ENCODE results near the gene PPFIA4.

PPFIA4 gene

DNA sequence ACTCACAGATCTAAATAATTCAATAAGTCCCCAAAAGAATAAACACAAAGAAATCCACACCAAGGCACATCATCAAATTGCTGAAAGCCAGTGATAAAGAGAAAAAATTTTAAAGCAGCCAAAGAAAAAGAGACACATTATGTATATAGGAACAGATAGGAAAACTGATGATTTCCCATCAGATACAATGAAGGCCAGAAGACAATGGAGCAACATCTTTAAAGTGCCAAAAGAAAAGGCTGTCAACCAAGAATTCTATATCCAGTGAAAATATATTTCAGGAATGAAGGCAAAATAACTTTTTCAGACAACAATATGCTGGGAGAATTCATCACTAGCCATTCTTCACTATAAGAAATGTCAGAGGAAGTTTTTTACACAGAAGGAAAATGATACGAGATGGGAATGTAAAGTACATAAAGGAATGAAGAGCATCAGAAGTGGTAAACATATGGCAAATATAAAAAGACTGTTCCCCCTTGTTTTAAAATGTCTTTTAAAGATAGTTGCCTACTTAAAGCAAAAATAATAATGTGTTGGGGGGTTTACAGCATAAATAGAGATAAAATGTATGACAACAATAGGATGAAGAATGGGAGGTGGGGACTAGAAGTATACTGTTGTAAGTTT, 68.9 kb downstream of the PPFIA4 start:
- in situ Hi-C loops (cut with MboI; ENCODE audit: low sequenced_read_pairs), result no loop called here

- in situ Hi-C loops (cut with MboI; ENCODE audit: low sequenced_read_pairs), result no loop called here
Measured at GRCh38 chr1:203096566-203096965, 70.3 kb downstream of the PPFIA4 start.

DNA sequence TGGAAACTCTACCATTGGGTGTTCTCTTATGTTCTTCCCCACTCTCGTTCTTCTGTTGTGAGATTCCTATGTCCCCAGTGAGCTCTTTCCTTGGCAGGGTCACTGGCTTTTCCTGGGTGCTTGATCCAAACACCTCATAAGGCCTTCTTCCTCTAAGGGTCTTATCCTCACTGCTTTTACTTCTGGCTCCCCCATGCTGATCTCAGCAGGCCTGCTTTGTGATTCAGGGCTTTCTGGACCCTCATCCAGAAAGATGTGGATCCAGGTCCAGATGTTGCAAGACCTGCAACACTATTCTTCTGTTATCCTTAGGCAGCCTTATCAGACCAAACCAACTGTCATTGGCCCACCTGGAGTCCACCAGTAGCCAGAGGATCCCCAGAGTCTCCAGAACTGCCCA, 70.7 kb downstream of the PPFIA4 start:
- in situ Hi-C loops (cut with MboI; ENCODE audit: low sequenced_read_pairs), result no loop called here

DNA sequence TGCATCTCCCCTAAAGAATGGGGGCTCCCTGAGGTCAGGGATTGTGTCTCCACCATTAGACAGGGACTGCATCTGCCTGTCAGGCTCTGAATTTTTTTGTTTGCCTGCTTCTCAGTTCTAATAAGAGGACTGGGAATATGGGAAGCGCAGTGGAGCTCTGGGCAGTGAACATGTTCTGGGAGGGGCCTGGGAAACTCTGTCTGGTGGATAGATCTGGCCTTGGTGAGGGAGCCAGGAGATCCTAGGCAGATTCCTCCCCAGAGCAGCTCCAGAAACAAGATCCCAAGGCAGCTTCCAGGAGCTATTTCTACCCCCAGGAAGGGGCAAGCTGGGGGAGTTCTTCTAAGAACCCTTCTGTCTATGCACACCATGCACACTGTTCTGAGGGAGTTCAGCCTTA, 72.2 kb downstream of the PPFIA4 start:
- in situ Hi-C loops (cut with MboI; ENCODE audit: low sequenced_read_pairs), result no loop called here

DNA sequence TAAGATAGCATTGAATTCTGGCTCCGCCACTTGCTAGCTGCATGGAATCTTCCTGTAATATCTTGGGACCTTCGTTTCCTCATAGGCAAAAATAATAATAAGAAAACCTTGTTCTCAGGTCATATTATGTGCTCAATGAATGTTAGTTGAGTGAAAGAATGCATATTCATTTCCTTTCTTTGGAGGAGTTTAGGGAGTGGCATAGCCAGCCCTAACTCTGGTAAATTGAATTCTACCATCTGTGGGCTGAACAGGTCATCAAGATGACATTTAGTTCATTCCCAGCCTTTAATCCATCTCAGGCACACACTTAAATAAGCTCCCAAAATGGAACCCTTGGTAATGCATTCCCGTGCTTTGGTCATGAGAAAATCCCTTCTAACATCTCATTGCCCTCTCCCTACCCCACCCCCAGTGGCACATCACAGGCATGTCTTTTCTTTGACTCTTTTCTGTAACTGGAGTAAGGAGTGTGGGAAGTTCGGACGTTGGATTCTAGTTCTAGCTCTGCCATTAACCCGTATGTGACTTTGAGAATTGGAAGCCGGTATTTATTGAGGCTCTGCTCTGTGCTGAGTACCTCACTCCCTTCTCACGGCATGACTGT, 72.7 kb downstream of the PPFIA4 start:
- in situ Hi-C loops (cut with MboI; ENCODE audit: low sequenced_read_pairs), result no loop called here

- in situ Hi-C loops (cut with MboI; ENCODE audit: low sequenced_read_pairs), result no loop called here
Measured at GRCh38 chr1:203099805-203100515, 73.7 kb downstream of the PPFIA4 start.

DNA sequence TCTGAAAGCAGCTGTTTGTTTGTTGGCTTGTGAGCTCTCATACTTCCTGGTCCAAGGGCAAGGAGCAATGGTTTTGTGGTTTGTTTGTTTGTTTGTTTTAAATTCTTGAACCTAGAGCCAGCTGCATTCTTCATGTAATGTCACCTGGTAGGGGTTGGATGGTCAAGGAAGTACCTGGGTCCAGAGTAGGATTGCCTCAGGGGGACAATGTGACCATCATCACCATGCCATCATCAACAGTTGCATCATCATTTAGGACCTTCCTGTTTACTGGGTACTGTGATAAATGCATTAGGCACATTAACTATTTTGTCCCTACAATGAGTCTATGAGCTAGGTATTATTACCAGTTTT, 74.2 kb downstream of the PPFIA4 start:
- in situ Hi-C loops (cut with MboI; ENCODE audit: low sequenced_read_pairs), result no loop called here

GRCh38 chr1:203101813-203102634, 75.7 kb downstream of the PPFIA4 start:
- in situ Hi-C loops (cut with MboI; ENCODE audit: low sequenced_read_pairs), result no loop called here

GRCh38 chr1:203103216-203103615, 76.9 kb downstream of the PPFIA4 start:
- in situ Hi-C loops (cut with MboI; ENCODE audit: low sequenced_read_pairs), result no loop called here

DNA sequence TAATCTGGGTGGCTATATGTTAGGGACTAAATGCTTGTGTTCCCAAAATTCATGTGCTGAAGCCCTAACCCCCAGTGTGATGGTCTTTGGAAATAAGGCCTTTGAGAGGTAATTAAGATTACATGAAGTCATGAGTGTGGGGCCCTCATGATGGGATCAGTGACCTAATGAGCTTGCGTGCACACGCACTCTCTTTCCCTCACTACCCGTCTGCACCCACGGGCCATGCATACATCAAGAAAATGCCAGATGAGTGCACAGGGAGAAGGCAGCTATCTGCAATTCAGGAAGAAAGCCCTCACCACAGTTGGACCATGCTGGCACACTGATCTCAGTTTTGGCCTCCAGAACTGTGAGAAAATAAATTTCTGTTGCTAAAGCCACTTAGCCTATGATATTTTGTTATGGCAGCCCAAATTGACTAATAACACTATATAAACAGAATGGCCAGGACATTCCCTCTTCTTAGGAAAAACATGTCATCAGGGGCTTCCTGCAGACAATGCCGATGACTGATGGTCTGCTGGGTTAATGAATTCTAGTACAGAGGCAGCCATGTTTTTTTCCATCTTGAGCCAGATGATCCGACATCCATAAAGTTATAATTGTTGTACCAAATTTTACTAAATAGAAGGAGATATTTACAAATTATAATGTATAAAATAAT, 77.7 kb downstream of the PPFIA4 start:
- in situ Hi-C loops (cut with MboI; ENCODE audit: low sequenced_read_pairs), result no loop called here

- in situ Hi-C loops (cut with MboI; ENCODE audit: low sequenced_read_pairs), result no loop called here
Measured at GRCh38 chr1:203104789-203105390, 78.6 kb downstream of the PPFIA4 start.

GRCh38 chr1:203112475-203112874, 86.2 kb downstream of the PPFIA4 start:
- in situ Hi-C loops (cut with MboI; ENCODE audit: low sequenced_read_pairs), result no loop called here

DNA sequence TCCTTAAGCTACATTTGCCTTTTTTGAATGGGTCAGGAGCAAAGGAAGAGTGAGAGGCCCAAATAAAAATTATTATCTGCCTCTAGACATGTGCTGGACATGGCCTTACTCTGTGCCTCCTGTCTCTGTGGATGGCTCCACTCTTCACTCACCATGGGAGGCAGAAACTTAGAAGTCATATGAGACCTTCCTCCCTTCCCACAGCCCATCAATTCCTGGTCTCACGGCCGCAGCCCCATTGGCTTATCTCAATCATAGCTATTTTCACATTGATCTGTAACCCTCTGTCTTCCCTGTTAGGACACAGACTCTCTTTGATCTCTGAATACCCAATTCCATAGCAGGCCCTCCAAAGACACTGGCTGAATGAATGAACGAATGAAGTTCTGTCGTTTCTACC, 87.0 kb downstream of the PPFIA4 start:
- in situ Hi-C loops (cut with MboI; ENCODE audit: low sequenced_read_pairs), result no loop called here

DNA sequence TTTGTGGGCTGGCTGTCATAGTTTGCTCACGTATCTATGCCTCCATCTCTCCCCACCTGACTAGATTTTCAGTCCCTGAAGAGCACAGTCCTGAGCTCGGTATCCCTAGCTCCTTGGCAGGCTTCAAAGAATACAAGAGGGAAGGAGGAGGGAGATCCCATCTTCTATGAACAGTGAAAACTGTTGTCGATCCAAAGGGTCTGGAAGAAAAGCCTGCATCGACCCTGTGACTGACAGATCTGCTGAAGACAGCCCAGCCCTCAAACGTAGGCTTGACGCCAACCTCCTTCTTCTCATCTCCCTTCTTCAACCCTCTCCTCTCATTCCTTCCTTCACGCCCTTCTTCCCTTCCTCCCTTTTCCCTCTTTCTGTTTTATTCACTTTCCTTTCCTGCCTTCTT, 87.9 kb downstream of the PPFIA4 start:
- in situ Hi-C loops (cut with MboI; ENCODE audit: low sequenced_read_pairs), result no loop called here

- in situ Hi-C loops (cut with MboI; ENCODE audit: low sequenced_read_pairs), result no loop called here
Measured at GRCh38 chr1:203116091-203116820, 90.0 kb downstream of the PPFIA4 start.

GRCh38 chr1:203117611-203118575, 91.6 kb downstream of the PPFIA4 start:
- in situ Hi-C loops (cut with MboI; ENCODE audit: low sequenced_read_pairs), result no loop called here

DNA sequence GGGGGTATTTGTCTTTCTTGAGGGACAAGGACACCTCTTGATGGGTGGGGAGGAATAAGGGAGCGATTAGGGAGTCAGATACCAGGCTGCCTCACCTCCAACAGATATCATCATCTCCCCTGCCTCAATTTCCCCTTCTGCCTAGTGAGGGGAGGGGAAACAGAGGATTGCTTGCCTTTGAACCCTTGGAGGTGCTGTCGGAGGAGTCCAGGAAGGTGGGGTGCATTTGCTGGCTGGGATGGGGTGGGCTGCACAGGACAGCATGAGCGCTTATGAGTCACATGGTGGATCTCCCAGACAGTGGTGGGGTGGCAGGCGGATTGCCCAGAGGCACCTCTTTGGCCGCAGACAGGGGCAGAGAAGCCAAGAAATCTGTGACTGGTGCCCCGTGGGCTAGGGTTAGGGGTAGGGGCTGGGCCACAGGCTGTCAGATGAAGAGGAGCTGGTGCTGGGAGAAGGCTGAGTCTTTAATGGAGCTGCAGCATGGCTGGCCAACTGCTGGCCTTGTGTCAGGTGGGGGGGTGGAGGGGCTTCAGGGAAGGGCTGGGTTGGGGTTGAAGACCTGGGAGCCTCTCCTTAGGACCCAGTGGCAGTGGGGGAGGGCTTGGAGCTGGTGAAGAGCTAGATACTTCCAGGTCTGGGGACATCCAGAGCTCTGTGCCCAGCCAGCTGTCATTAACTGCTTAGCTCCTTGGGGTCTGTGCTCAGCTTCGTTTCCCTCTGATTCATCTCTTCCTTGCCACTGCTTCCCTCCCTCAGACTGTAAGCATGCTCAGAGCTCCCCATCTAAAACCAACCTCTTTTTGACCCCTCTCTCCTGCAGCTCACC, 94.2 kb downstream of the PPFIA4 start:
- in situ Hi-C loops (cut with MboI; ENCODE audit: low sequenced_read_pairs), result no loop called here
